ENCODE data around the gene COL5A1.
"Not testable (repeated sequence)": the region's sequence is repeated elsewhere in the genome, so short reads cannot be mapped to it uniquely, and the experiment has no call there.

Gene COL5A1

DNA sequence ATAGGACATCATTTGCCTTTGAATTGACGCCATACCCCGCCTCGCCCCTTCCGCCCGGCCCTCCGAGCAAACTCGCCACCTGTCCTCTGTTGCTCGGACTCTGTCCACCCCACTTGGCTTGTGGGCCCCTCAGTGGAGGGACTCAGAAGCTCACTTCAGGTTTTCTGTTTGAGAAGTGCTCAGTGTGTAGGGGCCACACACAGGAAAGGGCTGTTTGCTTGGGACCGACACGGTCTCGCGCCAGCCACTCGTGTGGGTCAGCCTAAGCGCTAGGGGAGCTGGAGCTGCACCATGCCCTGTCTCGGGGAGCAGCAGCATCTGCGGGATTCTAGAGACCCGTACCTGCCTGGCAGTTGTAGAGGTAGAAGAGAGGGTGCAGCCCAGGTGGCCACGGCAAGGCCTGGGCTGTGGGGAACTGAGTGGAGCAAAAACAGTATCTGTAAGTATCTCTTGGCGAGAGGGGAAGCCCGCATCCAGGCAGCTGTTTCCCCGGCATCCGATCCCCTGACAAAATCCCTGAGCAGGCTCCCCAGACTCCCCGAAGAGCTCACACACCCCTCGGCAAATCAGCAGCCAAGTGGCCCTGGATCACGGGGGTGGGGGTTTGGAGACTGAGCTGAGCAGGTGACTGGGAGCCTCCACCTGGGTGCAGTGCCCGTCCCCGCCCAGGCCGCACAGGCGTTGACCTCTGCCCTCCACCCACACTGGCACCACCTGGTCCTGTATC lies 52.2 kb downstream of the COL5A1 start:
- DNase-seq: no peak

DNA sequence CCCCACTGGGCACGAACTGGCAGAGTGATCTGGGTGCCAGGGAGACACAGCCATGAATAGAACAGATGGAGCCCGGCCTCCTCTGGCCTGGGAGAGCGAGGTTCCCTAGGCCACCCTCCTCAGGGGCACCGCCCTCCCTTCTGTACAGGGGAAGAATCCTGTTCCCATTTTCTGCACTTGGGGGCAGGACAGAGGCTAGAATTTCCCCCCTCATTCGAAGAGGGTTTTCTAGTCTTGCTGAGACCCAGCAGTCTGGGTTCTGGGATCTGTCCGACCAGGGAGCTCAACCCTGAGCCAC lies 52.7 kb downstream of the COL5A1 start:
- DNase-seq: no peak

DNA sequence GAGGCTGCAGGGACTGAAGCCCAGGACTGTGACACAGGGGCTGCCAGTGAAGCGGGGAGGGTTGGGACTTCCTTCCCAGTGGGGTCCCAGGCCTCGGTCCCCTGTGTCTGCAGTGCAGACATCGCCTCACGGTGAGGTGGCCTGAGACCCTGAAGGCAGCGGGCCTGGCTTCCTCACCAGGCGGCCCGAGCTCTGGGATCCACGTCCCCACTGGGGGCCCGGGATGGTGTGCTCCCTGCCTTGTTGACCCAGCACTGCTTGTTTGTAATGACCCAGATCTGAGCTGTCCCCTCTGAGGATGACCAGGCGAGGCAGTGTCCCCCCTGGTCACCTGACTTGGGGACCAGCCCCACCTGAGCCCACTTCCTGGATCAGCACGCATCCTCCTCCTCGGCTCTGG lies 53.1 kb downstream of the COL5A1 start:
- no peak for DNase-seq

DNA sequence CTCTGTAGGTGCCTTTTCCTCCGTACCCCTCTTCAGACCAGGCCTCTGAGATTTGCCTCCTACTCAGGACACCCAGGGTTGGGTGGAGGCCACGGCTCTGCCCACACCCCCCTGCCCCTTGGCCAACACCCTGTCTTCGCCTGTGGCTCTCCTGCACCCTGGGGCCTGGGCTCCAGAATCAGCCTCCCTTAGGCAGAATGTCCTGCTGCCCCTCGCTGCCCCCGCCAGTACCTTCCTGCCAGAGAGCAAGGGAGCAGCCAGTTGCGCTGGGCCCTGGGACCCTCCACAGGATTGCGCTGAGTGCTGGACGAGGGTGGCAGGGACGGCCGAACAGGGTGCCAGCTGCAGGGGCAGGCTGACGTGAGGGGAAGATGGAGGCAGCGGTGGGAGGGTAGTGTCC lies 53.5 kb downstream of the COL5A1 start:
- no peak for DNase-seq

DNA sequence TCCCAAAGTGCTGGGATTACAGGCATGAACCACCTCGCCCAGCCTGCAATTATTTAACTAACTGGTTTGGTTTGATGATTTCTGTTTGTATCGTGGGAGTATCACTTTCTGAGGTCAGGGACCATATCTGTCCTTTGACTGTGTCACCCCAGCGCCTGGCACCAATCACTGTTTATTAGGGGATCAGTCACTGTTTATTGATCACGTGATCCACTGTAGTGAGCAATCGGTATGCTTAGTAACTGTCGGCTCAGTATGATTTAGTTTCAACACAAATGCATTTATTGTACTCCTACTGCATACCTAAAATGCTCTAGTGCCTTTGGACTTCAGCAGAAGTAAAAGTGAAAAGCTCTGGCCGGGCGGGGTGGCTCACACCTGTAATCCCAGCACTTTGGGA lies 54.8 kb downstream of the COL5A1 start:
- DNase-seq: no peak

DNA sequence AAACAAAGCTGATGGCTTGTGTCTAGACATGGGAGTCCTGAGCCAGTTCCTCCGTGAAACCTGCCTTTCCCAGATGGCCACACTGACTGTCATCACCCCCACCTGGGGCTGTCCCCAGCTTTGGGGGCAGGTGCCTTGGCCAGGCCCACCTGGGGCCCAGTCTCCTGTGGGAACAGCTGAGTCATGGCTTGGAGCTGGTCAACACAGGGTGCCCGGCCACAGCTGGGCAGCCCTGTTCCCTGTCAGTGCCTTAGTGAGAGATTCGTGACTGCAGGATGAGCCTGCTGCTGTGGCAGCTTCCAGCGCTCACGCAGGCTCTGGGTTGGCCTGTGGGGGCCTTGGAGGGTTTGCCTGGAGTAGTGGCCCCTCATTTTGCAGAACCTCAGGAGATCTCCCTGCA lies 56.5 kb downstream of the COL5A1 start:
- DNase-seq: no peak

DNA sequence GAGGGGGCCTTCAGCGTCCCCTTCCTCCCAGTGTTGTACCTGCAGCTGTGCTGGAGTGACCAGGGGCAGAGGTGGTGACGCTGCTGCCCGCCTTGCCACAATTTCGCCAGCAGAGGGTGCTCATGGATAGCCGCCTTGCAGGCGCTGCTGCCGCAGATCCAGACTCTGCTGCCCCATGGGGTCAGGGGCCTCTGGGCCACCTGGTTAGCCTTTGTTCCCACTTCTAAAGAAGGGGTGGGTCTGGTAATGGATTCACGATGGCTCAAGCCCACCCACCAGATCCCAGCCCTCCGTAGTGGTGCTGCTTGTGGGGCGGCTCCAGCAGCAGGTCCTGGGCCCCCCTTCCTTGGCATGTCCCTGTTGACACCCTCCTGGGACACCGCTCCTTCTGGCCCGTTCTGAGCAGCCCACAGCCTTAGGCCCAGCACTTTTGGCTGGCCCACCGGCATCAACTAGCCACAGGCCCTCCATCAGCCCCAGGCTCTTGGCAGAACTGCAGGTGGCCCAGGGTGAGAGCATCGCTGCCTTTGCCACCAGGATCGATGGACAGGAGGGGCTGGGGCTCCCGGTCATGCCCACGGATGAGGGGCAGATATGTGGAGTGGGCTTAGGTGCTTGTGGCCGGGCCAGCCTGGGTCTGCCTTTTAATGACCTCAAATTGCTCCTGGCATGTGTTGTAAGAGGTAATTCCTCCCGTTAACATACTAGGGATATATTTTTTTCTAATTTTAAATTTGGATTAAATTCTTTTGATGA lies 57.2 kb downstream of the COL5A1 start:
- DNase-seq: no peak

DNA sequence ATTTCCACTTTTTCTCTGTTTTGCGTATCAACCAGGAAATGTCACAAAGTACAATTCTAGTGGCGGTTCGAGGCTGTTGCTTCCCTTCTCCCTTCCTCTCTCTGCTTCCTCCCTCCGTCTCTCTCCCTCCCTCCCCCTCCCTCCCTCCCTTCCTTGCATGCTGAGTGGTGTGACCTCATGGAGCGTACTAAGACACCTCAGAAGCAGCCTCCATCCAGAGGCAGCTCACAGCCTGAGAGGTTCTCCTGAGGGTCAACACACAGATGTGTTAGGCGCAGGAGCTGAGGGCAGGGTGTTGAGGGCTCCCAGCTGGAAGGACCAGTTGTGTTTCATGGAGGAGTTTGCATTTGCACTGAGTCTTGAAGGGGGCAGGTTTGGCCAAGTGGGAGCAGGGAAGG lies 57.7 kb downstream of the COL5A1 start:
- no peak for DNase-seq

DNA sequence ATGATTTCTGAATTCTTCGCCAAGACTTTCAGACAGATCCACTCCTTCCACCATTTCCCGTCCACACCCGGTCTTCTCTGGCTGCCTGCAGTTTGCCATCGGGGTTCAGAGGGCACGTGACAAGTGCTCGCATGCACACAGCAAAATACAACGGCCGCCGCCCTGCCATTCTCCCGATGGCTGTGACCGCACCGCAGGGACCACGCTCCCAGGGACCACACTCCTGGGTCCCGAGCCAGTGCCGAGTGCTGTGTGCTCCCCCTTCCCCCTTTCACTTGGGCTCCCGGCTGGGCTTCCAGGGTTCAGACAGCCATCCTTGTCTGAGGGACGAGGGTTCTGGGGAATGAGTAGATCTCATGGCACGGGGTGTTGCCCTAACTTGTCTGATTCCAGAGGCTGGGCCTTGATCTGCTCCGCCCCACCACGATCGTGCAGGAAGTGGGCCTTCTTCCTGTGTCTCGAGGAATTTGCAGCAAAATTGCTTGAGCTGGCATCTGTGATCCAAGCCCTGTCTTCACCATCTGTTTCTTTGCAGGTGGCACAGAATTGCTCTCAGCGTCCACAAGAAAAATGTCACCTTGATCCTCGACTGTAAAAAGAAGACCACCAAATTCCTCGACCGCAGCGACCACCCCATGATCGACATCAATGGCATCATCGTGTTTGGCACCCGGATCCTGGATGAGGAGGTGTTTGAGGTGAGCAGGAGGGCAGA lies 59.2 kb downstream of the COL5A1 start:
- no peak for DNase-seq

DNA sequence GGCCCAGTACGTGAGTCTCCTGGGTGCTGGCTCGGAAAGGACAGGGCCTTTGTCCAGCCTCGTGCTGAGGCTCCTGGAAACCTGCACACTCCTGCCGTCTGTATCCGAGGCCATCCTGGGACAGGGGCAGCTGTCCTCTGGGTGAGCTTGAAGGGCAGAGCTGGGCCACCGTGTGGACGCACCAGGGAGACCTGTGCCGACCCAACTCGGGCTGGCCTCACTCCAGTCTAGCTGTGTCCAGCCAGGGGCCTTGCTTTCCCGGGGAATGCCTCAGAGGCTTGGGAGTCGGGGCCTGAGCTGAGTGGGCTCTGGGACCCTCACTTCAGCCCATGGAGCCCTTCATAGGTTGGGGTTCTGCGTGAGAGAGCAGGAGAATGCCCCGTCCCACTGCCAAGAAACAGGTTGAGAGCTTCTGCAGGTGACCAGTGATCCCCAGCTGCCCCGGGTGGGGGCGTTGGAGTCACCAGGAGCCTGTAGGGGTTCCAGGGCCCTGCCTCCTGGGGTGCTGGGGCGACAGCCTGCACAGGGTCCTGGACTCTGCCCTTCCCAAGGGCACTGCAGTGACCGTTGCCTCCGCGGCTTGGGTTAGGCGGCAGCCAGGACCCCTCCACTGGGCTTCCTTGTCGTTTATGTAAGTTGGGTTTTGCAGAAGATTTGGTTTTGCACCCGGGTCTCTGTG lies 60.1 kb downstream of the COL5A1 start:
- DNase-seq: no peak

DNA sequence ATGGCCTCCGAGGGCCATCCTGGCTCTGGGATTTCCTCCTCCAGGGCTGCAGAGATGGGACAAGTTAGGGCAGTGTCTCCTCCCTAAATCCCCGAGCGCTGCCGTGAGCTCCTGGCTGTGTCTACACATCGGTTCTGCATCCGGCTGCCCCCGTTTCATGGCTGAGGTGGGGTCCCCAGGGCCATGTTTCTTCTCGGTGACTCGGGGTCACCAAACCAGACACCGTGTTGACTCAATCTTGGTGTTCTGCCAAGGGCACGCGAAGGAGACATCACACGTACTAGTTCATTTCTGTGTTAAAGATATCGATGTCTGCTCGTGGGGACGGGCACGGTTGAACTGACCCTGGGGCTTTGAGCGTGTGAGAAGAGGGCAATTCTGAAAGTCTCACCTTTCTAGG lies 60.7 kb downstream of the COL5A1 start:
- DNase-seq: no peak

DNA sequence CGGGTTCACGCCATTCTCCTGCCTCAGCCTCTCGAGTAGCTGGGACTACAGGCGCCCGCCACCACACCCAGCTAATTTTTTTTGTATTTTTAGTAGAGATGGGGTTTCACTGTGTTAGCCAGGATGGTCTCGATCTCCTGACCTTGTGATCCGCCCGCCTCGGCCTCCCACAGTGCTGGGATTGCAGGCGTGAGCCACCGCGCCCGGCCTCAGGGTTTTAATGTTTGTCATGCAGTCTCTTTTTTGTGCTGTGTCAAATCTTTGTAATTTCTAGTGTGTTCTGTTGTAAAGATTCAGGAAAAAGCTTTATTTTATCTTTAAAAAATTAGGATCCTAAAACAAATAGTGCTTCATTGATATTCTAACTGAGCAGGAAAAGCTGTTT lies 62.1 kb downstream of the COL5A1 start:
- DNase-seq: not testable (repeated sequence)

DNA sequence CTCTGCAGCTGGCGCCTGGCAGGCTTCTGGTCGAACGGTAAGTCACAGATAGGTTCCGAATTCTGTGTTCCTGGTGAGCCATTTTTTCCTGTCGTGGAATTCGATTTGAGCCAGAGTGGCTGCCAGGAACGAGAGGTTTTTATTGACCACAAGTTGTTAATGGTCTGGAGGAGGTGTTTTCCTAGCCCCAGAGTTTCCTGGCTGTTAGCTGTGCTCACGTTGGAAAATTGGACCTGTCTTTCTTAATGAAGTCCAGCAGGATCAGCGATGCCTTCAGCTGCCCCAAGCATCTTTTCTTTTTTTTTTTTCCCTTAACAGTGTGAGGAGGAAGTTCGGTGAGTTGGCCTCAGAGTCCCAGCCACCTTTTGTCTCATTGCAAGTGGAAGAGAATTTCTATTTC lies 62.9 kb downstream of the COL5A1 start:
- DNase-seq: no peak

DNA sequence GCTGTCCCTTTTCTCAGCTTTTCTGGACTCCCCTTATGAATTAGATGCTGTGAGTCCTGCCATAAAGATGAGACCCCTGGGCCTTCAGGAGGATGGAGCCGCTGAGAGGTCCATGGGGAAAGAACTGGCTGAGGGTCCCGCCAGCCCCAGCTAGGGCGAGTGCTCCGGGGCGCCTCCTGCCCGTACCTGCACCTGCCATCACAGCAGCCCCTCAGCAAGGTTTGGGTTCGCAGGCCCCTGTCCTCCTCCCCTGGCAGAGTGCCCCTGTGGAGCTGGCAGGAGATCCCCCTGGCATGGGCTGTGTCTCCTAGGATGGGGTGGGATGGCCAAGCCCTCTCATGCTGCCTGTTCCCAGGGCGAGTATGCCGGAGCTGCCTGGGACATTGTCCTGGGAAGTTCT lies 64.2 kb downstream of the COL5A1 start:
- DNase-seq: no peak

DNA sequence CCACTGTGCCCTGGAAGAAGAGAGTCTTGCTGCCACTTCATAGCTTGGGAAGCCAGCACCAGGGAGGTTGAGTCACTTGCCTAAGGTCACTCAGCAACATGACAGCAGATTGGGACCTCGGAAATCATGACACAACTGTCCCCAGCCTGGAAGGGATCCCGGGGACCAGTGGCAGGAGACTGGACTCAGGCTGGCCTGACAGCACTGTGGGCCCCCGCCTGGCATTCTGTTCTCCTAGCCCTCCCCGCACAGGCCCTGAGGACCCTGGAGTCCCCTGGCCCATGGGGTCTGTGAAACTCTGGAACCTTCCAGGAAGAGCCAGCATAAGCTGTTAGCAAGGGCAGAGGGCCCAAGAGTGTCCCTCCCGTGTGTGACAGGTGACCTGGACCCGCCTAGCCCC lies 64.9 kb downstream of the COL5A1 start:
- DNase-seq: no peak

DNA sequence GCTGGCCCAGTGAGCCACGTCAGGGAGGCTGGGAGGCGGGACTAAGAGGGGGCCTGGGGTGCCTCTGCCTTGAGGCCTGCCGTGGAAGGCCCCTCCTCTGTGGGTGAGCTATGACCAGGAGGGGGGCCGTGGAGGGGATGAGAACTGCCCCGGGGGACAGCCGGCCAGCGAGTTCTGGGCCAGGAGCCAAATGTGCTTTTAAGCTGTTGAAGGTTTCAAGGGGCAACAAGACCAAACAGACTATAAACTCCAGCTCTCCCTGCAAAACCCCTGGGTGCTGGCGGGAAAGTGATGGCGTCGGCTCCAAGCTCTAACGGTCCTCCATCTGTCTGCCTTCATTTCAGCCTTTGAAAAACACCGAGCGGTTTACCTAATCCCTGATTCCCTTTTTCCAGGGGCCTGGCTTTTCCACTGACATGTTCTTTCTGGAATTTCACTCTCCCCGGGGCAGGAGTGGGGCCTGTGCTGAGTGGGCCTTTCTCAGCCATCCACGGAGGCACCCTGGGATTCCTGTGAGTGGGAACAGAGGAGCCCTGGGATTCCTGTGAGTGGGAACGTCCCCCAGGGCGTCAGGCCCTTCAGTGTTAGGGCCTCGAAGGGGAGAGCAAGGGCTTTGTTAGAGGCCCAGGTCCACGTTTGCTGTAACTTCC lies 65.6 kb downstream of the COL5A1 start:
- DNase-seq: no peak

DNA sequence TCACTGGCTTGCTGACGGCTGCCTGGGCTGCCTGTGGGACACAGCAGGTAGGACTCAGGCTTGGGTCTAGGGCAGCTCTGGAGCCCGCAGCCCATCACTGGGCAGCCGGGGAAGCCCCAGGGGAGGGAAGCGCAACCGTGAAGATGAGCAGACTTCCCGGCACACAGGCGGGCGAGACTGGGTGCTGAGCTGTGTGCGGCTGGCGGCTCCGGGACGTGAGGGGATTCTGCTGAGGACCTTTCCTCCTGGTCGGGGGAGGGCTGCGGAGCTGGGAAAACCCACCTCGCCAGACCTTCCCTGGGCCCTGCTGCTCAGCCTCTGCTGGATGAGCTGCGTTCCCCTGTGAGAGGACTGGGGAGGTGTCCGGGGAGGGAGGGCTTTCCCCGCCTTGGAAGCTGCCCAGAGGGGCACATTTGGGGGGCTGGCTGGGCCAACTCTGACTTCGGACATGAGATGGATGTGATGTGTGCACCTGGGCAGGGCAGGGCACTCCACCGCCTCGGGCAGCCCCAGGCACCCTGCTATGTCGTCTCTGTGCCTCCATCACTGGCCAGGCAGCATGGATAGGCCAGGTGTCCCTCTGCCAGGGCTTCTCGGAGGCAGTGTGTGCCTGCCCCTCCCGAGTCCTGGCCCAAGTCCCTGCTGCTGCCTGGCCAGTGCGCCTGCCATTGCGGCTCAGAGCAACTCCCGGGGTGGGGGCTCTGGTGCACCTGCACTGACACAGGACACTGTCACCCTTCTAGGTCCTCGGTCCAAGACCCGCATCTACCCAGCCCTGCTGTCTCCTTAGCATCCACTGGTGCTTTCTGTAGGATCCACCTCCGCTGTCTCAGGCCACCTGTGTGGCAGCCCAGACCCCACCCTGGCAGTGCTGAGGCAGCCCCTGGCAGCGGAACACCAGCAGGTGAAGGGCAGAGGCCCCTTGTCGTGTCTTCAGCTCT lies 66.4 kb downstream of the COL5A1 start:
- DNase-seq: no peak

DNA sequence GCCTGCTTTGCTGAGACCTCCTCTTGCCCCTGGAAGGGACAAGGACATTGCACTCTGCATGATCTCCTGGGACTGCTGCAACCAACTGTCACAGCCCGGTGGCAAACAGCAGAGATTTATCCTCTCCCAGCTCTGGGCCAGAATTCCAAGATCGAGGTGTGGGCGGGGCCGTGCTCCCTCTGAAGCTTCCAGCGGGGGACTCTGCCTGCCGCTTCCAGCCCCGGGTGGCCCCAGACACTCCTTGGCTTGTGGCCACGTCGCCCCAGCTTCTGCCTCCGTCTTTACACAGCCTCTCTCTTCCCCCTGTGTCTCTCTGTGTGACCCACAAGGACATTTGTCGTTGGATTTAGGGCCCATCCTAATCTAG lies 67.1 kb downstream of the COL5A1 start:
- no peak for DNase-seq

DNA sequence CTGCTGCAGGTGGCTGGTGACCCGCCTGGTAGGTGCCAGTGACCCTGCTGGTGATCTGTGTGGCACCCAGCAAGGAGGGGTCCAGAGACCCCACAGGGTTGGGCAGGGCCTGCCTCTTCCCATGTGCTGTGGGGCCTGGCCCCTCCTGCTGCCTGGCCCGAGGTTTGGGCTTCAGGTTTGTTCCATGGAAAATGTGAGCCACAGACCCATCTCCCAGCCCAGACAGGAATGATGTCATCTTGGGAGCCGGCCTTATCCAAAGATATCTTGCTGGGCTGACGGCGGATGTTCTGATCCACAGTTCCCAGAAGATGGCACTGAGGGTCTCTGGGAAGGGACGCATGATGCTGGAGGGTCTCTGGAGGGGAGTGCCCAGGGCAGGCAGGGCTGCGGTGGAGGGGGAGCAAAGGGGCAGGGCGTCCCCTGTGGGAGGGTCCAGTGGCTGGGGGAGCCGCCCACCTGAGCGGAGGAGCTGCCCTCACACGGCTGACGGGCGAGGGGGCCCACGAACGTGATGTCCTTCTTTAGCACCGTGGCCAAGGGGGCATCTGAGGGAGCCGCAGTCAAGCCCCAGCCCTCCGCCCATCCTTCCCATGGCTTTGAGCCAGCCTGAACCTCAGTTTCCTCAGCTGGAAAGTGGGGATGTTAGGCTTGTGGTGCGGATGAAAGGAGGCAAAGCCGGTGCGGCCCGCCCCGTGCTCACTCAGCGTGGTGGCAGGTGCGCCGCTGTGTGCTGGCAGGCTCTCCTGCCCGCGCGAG lies 68.1 kb downstream of the COL5A1 start:
- DNase-seq: no peak

DNA sequence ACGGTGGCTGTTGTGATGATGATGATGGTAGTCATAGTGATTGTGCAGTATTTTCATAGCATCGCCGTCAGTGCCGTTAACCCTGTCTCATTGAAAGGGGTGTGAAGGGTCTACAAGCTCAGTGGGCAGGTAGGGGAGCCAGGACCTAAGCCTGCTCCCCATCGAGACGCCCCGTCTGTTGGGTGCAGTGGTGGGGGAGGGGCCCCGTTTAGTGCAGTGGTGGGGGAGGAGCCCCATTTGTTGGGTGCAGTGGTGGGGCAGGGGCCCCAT lies 68.6 kb downstream of the COL5A1 start:
- no peak for DNase-seq

DNA sequence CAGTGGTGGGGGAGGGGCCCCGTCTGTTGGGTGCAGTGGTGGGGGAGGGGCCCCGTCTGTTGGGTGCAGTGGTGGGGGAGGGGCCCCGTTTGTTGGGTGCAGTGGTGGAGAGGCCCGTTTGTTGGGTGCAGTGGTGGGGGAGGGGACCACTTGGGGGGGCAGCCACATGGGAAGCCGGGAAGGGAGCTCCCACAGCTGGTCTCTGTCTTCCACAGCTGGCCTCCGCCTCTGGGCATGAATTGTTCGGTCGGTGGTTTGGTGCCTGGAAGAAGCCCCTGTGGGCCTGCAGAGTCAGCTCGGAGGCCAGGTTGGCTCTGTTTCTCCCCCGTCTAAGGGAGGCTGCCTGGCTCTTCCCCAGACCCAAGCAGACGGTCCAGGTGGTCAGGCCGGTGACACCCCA lies 69.3 kb downstream of the COL5A1 start:
- DNase-seq: no peak

DNA sequence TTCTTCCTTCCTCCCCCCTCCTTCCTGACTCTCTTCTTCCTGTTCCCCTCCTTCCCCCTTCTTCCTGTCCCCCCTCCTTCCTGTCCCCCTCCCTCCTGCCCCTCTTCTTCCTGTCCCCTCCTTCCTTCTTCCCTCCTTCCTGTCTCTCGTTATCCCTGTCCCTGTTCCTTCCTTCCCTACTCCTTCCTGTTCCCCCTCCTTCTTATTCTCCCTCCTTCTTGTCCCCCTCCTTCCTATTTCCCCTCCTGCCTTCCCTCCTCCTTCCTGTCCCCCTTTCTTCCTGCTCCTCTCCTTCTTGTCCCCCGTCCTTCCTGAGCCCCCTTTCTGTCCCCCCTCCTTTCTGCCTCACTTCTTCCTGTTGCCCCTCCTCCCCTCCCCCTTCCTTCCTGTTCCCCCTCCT lies 70.6 kb downstream of the COL5A1 start:
- no peak for DNase-seq

All from activated gamma-delta T cell (primary cell).